Fibroblast of upper back skin (primary cell): ENCODE data around the gene FBXO36.
A peak's percentile ranks its signal among the peaks of the same experiment; 100 is the strongest.

Experiments used
- DNase-seq: peaks from one replicate; pipeline ENCODE4 v3.0.0-alpha.2; 2013

The FBXO36 gene

GRCh38 chr2:229974266-229974665, 52.0 kb downstream of the FBXO36 start:
- DNase-seq: peak; percentile 88

DNA sequence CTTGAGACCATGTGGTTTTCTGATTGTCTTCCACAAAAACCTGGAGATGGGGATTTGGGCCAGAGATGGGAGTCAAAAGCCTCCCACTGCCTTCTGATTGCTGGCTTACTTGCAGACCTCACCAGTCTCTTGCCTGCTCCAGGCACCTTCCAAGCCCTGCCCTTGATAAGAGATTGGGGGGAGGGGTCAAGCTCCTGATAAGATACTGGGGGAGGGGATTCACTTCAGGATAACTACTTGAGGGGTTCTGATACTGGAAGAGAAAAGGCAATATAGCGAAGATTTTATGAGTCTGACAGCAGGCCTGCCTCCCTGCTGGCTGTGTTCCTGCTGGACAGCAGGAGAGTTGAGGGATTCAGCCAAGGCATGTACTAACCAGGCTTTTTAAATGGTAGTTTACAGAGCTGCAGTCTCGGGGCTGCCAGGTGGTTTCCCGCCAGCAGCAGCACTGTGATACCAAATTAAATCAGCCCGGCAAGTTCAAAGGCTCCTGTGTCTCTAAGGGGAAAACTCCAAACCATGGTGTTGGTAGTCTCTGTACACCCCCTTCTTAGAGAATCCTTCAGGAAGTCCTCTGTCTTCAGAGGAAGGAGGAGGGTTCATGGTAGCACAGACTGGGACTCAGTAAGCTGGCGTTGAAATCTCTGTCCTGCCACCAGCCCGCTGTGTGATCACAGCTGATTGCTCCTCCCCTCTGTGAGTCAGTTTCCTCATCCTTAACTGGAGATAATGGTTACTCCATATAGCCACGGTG, 58.3 kb downstream of the FBXO36 start:
- DNase-seq: peak; percentile 45

- no peak for DNase-seq
Observed at GRCh38 chr2:229993236-229993635, 70.9 kb downstream of the FBXO36 start.

- DNase-seq: peak; percentile 75
Observed at GRCh38 chr2:229996320-229996719, 74.0 kb downstream of the FBXO36 start.

GRCh38 chr2:229997565-229997964, 75.3 kb downstream of the FBXO36 start:
- DNase-seq: no peak

DNA sequence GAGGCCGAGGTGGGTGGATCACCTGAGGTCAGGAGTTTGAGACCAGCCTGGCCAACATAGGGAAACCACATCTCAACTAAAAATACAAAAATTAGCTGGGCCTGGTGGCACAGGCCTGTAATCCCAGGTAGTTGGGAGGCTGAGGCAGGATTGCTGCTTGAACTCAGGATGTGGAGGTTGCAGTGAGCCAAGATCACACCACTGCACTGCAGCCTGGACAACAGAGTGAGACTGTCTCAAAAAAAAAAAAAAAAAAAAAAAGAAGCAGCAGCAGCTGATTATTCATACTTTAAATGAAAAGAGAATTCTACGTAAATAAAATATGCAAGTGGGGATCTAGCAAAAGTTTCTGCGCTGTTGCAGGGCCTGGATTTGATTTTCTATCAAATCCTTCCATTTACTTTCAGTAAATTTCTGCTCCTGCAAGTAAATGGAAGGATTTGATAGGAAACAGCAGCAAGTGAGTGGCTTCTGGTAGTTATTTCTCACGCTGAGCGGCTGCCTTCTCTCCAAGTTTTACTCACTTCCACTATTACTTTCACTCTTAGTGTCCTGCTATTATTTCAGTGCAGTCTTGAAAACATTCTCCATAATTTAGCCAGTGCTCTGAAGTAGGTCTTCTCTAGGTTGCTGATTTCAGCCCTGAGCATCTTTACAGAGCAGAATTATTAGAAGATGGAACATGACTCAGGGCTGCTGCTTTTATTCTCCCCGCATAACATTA, 78.0 kb downstream of the FBXO36 start:
- DNase-seq: no peak

DNA sequence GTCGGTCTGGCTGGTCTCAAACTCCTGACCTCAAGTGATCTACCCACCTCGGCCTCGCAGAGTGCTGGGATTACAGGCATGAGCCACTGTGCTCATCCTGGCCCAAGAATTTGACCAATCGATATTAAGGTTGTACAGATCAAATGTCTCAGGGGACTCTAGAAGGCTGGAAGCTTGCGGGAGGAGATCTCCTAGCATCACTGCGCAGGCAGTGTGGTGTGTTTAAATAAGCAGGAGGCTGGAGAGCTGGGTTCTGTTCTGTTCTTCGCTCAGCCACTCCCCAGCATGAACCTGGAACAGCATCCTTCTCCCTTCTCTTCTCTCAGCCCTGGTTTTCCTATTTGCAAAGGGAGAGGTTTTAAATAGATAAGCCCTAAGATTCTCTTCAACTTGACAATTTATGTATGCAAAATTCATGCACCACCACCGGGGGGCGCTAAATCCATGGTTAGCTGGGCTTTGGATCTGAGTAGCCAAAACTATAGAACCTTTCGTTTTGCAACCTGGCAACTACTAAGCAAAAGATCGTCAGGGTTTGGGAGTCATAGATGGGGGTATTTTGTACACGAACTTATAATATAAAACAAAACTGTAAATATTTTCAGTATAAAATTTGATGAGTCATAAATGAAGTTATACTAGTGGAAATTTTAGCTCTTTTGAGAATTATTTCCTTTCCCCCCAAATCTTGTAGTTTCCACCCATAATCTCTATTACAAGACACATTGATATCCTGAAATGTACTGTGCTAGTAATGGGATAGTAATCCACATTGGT, 85.8 kb downstream of the FBXO36 start:
- peak; percentile 61 for DNase-seq

GRCh38 chr2:230008708-230009066, 86.4 kb downstream of the FBXO36 start:
- DNase-seq: no peak

DNA sequence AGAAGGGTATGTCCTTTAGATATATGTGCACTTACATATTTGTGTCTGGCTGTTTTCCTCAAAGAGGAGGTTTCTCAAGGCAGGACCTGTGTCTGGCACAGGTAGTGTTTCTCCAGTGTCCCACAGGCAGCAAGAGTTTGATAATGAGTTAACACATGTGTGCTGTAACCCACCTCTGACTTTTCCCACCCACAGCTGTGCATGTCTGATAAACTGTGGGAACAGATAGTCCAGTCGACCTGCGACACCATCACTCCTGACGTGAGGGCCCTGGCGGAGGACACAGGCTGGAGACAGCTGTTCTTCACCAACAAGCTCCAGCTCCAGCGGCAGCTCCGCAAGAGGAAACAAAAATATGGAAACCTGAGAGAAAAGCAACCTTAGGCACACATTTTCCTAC, 88.2 kb downstream of the FBXO36 start:
- no peak for DNase-seq

- peak; percentile 70 for DNase-seq
Observed at GRCh38 chr2:230011617-230012016, 89.3 kb downstream of the FBXO36 start.

DNA sequence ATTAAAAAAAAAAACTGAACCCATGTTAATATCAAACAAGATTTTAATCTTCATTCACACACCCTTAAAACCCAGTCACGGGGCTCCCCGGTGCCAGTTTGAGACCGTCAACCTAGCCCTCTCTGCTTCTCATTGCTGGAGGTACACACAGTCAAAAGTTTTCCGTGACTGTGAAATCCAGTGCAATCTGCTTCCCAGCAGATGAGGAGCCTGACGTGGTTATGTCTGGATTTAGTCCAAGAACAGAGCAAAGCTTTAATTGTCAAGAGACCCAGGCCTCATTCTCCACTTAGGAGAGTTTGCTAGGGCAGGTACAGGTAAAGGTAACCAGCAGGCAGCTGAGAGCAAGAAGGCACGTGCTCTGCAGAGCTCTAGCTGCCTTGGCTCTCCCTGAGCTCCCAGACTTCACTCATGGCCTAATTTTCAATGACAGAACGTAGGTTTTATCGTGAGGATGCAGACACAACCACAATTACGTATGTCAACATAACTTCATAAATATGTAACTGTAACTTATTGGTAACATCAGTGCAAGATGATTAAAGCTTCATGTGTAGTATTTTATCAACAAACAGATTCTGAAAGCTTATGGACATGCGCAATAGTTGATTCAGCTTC, 90.1 kb downstream of the FBXO36 start:
- peak; percentile 48 for DNase-seq

- no peak for DNase-seq
Observed at GRCh38 chr2:230016844-230017243, 94.5 kb downstream of the FBXO36 start.

DNA sequence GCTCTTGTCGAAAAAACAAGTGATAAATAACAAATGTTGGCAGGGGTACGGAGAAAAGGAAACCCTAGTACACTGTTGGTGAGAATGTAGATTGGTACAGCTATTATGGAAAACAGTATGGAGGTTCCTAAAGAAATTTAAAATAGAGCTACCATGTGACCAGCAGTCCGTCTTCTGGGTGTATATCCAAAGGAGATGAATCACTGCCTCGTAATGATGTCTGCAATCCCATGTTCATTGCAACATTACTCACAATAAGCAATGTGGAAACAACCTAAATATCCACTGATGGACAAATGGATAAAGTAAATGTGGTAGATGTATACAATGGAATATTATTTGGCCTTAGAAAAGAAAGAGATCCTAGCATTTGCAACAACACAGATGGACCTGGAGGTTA, 95.8 kb downstream of the FBXO36 start:
- peak; percentile 41 for DNase-seq

DNA sequence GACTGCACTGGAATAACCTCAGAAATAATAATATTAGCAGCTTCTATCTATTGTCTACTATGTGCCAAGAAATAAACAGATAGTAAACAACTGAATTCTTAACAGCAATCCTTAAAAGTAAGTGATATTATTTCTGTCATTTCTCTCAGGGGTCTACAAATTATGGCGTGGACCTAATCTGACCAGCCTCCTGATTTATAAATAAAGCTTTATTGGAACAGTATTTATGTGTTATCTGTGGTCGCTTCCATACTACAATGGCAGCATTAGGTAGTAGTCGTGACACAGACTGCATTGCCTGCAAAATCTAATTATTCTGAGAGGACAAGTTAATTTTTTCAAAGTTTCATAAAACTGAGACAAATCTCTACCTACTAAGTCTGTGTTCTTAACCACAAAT, 97.4 kb downstream of the FBXO36 start:
- DNase-seq: no peak

DNA sequence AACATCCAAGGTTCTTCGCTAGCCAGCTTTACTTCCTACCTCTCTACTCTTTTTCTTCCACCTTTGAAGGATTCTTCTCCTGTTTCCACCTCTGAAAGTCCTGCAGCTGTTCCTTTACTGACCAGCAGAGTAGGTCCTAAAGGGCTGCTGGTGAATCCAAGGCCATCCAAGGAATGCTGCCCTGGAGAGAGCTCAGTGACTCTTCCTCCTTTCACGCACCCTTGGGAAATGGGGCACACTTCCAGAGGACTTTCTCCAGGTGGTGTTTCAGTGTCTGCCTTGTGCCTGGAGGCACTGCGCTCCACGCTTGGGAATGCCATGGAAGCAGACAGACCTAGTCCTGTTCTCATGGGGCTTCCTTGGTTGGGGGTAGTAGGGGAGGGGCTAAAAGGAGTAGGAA, 101.0 kb downstream of the FBXO36 start:
- no peak for DNase-seq

DNA sequence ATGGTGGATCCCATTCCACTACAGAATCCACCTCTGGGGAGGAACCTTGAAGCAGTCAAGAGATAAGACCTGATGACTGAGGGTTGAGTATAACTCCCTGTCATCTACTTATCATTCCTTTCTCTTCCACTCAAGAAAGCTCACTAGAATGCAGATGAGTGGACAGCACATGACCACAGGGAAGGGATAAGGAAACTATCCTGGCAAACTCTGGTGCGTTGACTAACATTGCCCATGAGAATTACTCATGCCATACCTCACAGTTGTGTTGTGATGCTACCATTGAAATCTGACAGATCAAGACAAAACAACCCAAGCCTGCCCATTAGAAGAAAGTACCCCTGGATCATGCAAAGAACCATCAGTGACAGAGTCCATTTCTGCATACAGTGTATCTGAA, 119.9 kb downstream of the FBXO36 start:
- no peak for DNase-seq

- no peak for DNase-seq
Observed at GRCh38 chr2:230043025-230043424, 120.7 kb downstream of the FBXO36 start.

GRCh38 chr2:230043461-230043860, 121.2 kb downstream of the FBXO36 start:
- no peak for DNase-seq

GRCh38 chr2:230046491-230046890, 124.2 kb downstream of the FBXO36 start:
- DNase-seq: no peak

- DNase-seq: no peak
Observed at GRCh38 chr2:230048010-230048671, 125.8 kb downstream of the FBXO36 start.

GRCh38 chr2:230050136-230050535, 127.8 kb downstream of the FBXO36 start:
- no peak for DNase-seq

DNA sequence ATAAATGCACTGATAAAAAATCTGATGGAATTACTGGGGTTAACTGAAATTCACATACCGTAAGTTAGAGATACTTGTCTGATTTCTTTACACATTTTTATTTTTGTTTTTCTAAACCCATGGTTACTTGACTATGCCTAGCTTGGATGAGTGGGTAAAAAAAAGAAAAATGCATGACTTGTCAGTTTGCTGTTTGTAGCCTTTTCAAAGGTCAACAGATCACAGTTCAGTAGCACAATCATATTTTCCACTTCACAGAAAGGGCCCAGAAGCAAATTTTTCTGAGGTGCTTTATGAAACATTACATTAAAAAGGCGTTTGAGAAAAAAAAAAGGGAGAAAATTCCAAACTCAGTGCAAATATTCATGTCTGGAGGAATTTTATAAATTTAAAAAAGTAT, 130.0 kb downstream of the FBXO36 start:
- DNase-seq: no peak
